NOMO-1 treated with dmso at 0.1 percent for 144 hours (cell line): ENCODE measurements around the gene SAMD5.
A peak's percentile ranks its signal among the peaks of the same experiment; 100 is the strongest.

Experiments used
- DNase-seq: peaks from one replicate; lab custom pipeline; 2025; ENCODE audit not compliant: unreplicated experiment; lab: John Stamatoyannopoulos, UW

SAMD5 gene

GRCh38 chr6:147618457-147618856, 110.0 kb downstream of the SAMD5 start:
- DNase-seq: no peak

GRCh38 chr6:147618927-147619326, 110.4 kb downstream of the SAMD5 start:
- DNase-seq: peak; percentile 11
